Lung (tissue), 12 donors: ENCODE measurements around the gene SPATC1L. TPM values are rescaled to one million over a fixed set of nuclear protein-coding genes. Genes with fewer than 3 reads are reported as not detected.
"Not testable (repeated sequence)": the region's sequence is repeated elsewhere in the genome, so short reads cannot be mapped to it uniquely, and the experiment has no call there.

ENCODE experiments used
- ATAC-seq: fragments of 200-7000 bp; cut with Tn5 transposase; one replicate; pipeline ENCODE4 v1.9.1; 2020; ENCODE audit warnings: moderate number of reproducible peaks; ENCODE audit not compliant: insufficient read depth, low FRiP score
- DNase-seq, 3 donors: peaks; one replicate each; pipeline ENCODE4 v3.0.0-alpha.2; 2013 to 2017
- H3K27ac ChIP-seq, 2 donors: one replicate each; pipeline ENCODE4 v1.5.1; 2013; ENCODE audit warnings: mild to moderate bottlenecking in 2 of 2, moderate library complexity in 2 of 2, control low read depth in 1 of 2, inconsistent platforms in 1 of 2, low read depth in 1 of 2, low read length in 1 of 2
- H3K27me3 ChIP-seq, 3 donors: one replicate each; pipeline ENCODE4 v1.5.1; 2013; ENCODE audit warnings: low read length in 2 of 3; ENCODE audit not compliant: control insufficient read depth in 3 of 3, insufficient read depth in 3 of 3
- H3K36me3 ChIP-seq, 4 donors: one replicate each; pipeline ENCODE4 v1.5.1; 2013; ENCODE audit warnings: low read length in 4 of 4, mild to moderate bottlenecking in 1 of 4, moderate library complexity in 1 of 4; ENCODE audit not compliant: control insufficient read depth in 4 of 4, insufficient read depth in 4 of 4
- H3K4me1 ChIP-seq, 5 donors: one replicate each; pipeline ENCODE4 v1.5.1; 2013; ENCODE audit warnings: low read length in 5 of 5, mild to moderate bottlenecking in 2 of 5, moderate library complexity in 1 of 5; ENCODE audit not compliant: control insufficient read depth in 5 of 5, insufficient read depth in 5 of 5
- H3K4me3 ChIP-seq: one replicate; pipeline ENCODE4 v1.5.1; 2013; ENCODE audit warnings: mild to moderate bottlenecking, control low read depth, moderate library complexity
- H3K9ac ChIP-seq, 2 donors: one replicate each; pipeline ENCODE4 v1.5.1; 2013; ENCODE audit warnings: low read length in 2 of 2, control low read depth in 1 of 2; ENCODE audit not compliant: insufficient read depth in 1 of 2
- H3K9me3 ChIP-seq, 4 donors: one replicate each; pipeline ENCODE4 v1.5.1; 2013; ENCODE audit warnings: low read length in 3 of 4, mild to moderate bottlenecking in 1 of 4, moderate library complexity in 1 of 4; ENCODE audit not compliant: control insufficient read depth in 4 of 4, insufficient read depth in 3 of 4
- whole genome bisulfite sequencing, 2 donors: extraction: QIAGEN DNeasy Blood & Tissue Kit; methylation state at CpG; one replicate each; pipeline ENCODE4 v1.1.7; 2013; 5-methylcytosine and 5-hydroxymethylcytosine counted together
- polyA plus RNA-seq, 2 donors: library from polyadenylated mRNA; stranded (reverse); fragments of 200-250 nt; gene quantifications; one replicate each; pipeline ENCODE4 v1.2.1, GENCODE V29; 2013
- total RNA-seq, 2 donors: library from RNA; depleted of rRNA in 1 of 2; stranded (reverse); fragments of >200 nt in 1 of 2; gene quantifications; one replicate each; pipeline ENCODE4 v1.2.1, GENCODE V29; 2014 to 2021
- TF ChIP-seq, protein P1 (sequence below): IDR thresholded peaks from 2 replicates; pipeline ENCODE4 v1.5.1; 2012; ENCODE audit warnings: mild to moderate bottlenecking; ENCODE audit errors: control extremely low read depth, extremely low read depth
- donor health status: control.
- donor health status: control.
- donor health status: Bipolar disorder and iron deficiency.
- donor health status: healthy.
- donor health status: DM: yes; HTN: yes; CAD: no.

SPATC1L gene
- total and polyA plus RNA-seq, 4 donors = 6.6 to 15.6 (median 11.0) TPM

DNA sequence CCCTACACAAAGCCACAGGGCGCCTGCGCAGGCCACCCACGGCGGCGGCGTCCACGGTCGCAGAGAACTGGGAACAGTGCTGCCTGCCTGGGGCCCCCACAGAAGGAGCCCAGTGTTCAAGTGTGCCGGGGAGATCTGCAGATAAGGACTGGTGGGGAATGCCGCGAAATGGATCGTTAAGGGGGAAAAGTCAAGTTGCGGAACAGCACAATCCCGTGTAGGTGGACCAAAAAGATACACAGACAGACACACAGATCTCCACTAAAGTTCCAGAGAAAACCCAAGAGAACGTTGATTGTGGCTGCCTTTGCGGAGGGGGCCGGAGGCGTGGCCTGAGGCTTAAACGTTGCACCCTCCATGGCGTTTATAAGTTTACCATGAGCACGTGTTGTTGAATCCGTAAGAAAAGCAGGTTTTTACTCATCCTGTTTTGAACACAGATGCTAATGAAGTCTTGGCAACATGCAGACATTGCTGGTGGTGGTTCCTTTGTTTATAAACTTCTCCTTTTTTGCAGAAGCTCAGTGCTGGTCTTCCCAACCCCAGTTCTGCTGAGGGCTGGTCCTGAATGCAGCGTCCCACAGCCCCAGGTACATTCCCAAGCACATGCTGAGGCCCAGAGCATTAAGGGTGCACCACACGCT is 4.1 kb downstream of the SPATC1L start:
- Histone ChIP-seq H3K36me3 (no peaks in the 10 kb centered on the region), H3K4me3 (no peak overlapping the region), H3K9ac (no peak overlapping the region), H3K27ac (no peak overlapping the region), H3K4me1 (peaks cover 0 to 10% (median 5%) of the 10 kb centered on the region in 5 donors), H3K9me3 (peaks cover 0 to 3% (median 0%) of the 10 kb centered on the region in 4 donors), H3K27me3 (no peaks in the 10 kb centered on the region)
- TF ChIP-seq, protein P1, sequence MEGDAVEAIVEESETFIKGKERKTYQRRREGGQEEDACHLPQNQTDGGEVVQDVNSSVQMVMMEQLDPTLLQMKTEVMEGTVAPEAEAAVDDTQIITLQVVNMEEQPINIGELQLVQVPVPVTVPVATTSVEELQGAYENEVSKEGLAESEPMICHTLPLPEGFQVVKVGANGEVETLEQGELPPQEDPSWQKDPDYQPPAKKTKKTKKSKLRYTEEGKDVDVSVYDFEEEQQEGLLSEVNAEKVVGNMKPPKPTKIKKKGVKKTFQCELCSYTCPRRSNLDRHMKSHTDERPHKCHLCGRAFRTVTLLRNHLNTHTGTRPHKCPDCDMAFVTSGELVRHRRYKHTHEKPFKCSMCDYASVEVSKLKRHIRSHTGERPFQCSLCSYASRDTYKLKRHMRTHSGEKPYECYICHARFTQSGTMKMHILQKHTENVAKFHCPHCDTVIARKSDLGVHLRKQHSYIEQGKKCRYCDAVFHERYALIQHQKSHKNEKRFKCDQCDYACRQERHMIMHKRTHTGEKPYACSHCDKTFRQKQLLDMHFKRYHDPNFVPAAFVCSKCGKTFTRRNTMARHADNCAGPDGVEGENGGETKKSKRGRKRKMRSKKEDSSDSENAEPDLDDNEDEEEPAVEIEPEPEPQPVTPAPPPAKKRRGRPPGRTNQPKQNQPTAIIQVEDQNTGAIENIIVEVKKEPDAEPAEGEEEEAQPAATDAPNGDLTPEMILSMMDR = no peak
- ATAC-seq (no peak), DNase-seq (no peak)
- 76 to 78% methylated on average over 24 of the region's 24 CpGs for WGBS, 2 donors

DNA sequence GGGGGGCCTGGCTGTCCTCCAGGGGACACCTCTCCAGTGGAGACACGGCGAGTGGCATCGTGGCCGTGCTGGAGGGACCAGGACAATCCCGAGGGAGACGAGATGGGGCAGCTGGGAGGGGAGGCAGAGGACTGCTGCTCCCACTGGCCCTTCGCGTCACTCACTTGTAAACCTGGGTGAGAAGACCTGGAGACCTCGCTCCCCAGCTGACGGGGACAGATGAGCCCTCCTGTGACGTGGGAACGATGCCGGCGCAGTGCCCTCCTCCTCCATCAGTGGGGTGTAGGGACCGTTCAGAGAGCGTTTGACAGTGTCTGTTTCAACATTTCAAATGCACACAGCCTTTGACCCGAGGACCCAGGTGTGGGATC is 4.6 kb downstream of the SPATC1L start:
- DNase-seq (no peak), ATAC-seq (no peak)
- H3K9me3 ChIP-seq = peaks cover 0 to 3% (median 0%) of the 10 kb centered on the region in 4 donors
- peaks cover 0 to 10% (median 3%) of the 10 kb centered on the region in 5 donors for H3K4me1 ChIP-seq
- 89 to 93% methylated on average over 17 of the region's 17 CpGs for WGBS, 2 donors
- H3K27me3 ChIP-seq = no peaks in the 10 kb centered on the region
- H3K4me3 ChIP-seq = no peak overlapping the region
- TF ChIP-seq, protein P1 = no peak
- no peak overlapping the region for H3K27ac ChIP-seq
- no peaks in the 10 kb centered on the region for H3K36me3 ChIP-seq
- H3K9ac ChIP-seq = no peak overlapping the region

DNA sequence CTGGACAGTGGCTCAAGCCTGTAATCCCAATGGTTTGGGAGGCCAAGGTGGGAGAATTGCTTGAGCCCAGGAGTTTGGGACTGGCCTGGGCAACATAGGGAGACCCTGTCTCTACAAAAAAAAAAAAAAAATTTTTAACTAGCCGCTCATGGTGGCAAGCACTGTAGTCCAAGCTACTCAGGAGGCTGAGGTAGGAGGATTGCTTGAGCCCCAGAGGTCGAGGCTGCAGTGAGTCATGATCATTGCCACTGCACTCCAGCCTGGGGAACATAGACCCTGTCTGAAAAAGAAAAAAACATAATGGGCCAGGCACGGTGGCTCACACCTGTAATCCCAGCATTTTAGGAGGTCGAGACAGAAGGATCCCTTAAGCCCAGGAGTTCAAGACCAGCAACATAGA is 5.3 kb downstream of the SPATC1L start:
- H3K27me3 ChIP-seq = no peaks in the 10 kb centered on the region
- peaks cover 0 to 3% (median 0%) of the 10 kb centered on the region in 4 donors for H3K9me3 ChIP-seq
- WGBS, 2 donors = 79 to 93% methylated on average over 4 of the region's 4 CpGs
- H3K4me3 ChIP-seq = no peak overlapping the region
- H3K36me3 ChIP-seq = no peaks in the 10 kb centered on the region
- DNase-seq = no peak
- no peak overlapping the region for H3K27ac ChIP-seq
- peaks cover 0 to 8% (median 2%) of the 10 kb centered on the region in 5 donors for H3K4me1 ChIP-seq
- no peak overlapping the region for H3K9ac ChIP-seq
- TF ChIP-seq, protein P1 = no peak
- no peak for ATAC-seq

DNA sequence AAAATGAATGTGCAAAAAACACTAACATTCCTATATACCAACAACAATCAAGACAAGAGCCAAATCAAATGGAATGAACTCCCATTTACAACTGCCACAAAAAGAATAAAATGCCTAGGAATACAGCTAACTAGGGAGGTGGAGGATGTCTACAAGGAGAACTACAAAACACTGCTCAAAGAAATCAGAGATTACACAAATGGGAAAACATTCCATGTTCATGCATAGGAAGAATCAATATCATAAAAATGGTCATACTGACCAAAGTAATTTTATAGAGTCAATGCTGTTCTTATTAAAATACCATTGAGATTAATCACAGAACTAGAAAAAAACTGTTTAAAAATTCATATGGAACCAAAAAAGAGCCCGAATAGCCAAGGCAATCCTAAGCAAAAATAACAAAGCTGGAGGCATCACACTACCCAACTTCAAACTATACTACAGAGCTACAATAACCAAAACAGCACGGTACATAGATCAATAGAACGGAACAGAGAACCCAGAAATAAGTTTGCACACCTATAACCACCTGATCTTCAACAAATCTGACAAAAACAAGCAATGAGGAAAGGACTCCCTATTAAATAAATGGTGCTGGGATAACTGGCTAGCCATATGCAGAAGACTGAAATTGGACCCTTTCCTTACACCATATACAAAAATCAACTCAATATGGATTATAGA is 7.7 kb downstream of the SPATC1L start:
- not testable (repeated sequence) for H3K36me3 ChIP-seq, ATAC-seq, H3K27me3 ChIP-seq, H3K9me3 ChIP-seq, H3K9ac ChIP-seq, H3K4me1 ChIP-seq, H3K4me3 ChIP-seq, DNase-seq, H3K27ac ChIP-seq
- WGBS, 2 donors = 93 to 95% methylated on average over 3 of the region's 3 CpGs
